Activated CD4-positive, alpha-beta T cell treated with anti-CD3 and anti-CD28 coated beads for 4 hours (primary cell): Measurements from ENCODE around the gene FLT1.

Source experiments
- DNase-seq, 2 donors: peaks; one replicate each; pipeline ENCODE4 v3.0.0-alpha.2; 2020

Gene FLT1

DNA sequence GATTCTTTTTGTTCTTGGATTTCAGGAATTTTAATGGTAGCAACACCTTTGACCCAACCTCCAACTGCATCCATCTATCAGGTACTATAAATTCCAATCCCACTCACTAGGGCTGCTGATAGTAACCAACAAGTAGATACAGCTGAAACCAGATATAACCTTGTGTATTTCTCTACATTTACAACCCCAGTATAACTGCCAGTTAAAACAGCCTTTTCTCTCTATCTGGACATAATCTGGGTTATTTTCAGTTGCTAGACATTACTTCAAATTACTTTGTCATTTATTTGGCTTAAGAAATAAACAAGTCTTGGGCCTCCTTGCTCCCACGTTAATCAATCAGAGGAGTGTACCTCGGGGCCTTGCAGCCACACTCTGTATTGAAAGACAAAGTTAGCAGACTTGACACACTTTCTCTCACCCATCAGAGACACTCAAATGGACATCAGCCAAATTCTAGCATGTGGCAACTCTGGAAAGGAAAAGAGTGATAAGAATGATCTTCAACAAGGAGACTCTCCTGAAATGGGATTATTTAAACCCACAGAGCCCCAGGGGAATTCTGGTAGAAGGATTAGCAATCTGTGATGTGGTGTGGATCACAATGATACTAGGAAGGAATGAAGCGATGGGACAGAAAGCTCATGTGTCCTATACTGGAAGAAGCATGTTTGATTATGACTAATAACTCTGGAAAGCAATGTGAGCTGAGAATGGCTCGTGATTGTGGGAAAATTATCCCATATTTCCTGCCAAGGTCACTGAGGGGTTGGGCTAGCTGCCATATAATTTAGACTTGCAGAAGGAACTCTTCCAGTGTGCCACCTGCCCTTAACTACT is 157.5 kb downstream of the FLT1 start:
- no peak for DNase-seq

DNA sequence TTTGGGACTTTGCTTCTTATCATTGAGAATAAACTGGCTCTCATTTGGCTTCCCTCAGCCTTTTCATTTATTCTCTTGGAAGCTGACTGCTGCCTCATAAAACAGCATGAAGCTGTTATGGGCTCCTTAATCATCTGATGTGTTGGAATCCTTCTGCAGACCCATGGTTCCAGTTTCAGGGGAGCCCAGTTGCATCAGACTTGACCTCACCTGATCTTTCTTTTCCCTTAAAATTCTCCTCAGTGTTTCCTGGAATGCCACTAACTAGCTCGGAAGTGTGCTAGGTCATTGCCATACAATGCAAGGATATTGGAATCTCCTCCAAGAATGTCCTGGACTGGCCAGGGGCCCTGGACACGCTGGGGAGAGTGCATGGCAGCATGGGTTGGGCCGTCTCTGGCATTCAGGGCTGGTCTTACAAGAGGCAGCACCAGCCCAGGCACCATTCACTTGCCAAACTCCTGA is 158.7 kb downstream of the FLT1 start:
- DNase-seq = no peak

DNA sequence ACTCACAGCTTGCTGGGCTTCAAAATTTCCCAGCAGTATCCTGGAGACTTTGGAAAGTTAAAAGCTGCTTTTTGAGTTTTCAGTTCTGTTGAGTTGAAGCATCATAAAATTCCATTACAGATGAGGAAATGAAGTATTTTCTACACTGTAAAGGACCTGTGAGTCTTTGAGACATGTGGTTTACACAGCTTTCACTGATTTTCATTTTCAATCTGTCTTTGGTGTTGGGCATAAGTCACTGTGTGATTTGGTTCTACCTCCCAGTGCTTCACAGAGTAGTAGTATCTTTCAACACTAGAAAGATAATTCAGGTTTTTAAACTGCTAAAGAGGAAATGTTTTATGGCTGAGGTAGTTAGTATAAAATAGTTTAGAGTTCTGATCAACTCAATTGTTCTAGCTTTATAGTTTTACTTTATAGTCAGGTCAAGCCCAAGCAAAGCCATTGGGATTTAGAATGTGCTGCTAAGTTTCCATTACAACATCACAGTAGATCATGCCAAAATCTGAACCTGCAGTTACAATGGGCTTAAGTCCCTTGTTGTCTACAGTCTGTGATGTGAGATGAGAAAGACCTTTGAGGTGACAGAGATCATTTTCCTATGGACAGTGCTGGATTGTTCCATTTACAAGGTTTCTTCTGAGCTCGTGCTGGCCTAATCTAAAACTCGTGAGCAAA is 161.6 kb downstream of the FLT1 start:
- no peak for DNase-seq

DNA sequence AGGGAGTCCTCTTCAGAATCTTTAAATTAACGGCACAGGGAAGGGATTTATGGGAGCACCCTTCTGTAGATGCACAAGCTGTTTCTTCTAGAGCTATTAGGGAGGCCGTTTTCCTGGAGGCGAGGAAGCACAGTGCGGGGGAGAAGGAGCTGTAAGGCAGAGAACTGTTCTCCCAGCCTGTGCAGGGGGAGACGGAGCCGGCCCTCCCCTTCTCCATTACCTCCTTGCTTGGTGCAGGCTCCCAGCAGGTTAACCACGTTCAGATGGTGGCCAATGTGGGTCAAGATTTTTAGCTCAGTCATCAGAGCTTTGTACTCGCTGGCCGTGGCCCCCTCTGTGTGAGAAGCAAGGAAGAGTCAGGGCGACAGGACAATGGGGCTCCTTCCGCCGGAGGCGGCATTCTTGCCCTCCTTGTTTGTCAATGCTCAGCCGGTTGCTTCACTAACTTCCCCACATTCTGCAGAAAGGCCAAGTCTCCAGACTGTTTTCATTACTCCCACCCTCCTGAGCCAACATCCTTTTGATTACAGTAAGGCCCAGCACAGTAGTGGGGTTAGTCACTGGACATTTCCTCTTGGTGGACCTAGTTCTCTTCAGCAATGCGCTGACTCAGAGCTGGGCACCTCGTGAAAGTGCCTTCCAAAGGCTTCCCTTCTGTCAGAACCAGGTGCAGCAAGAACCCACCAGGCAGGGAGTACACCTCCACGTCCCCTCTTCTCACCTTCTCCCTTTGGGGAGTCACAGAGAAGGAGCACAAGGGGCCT is 165.4 kb downstream of the FLT1 start:
- no peak for DNase-seq

DNA sequence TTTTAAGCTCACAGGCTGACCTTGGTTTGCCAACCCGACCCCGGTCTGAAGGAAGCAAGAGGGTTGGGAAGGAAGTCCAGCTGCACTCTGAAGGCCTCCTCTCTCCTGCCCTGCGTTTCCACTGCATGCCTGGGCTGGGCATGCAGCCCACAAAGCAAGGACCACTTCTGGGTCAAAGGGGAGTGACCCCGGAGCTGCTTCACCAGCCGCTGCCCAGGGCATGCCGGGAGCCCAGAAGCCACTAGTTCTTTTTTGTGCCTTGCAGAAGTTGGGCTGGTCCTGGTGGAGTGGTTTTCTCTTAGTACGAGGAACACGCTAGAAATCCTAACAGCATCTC is 166.7 kb downstream of the FLT1 start:
- DNase-seq = no peak

DNA sequence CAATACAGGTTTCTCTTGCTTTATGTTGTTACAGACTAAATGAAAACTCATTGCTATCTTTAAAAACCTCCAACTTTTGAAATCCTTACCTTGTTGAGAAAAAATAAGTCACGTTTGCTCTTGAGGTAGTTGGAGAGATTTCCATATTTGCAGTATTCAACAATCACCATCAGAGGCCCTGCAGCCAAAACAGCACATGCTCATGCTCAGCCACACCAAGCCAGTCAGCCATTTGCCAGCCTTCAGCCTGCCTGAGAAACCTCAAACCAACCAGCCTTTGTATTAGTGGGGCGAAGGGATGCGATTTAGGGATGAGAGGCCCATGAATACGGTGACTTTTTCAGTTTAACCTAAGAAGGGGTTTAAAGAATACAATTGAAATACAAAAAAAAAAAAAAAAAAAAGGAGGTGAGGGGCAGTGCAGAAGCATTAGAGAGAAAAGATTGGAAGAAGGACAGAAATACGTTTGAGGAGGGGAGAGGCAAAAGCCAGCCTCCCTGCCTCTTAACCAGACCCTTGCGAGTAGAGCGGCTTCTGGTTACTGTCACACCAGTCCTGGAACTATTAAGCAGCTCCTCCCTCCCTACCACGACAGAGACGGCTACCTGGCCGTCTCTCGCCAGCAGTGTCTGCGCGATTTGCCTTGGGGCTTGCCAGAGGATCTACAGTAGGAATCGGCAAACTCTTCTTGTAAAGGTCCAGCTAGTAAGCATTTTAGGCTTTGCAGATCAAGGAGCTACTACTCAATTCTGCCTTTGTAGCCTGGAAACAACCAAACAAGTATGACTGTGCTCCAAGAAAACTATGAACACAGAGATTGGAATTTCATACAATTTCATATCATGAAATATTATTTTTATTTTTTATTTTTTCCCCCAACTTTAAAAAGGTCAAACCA is 167.3 kb downstream of the FLT1 start:
- DNase-seq = no peak

DNA sequence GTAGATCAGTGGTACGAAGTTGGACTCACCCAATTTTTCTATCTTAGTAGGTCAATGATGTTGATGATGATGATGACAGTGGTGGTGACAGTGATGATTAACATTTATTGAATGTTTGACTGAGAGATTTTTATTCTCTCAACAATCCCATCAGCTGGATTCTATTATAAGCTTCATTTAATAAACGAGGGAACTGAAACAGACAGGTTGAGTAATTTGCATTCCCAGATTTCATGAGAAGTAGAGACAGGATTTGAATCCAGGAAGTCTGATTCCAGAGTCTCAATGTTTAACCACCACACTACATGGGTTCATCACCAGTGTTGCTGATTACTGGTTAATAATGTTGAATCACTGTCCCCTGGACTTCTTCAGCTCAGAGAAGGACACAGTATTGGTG is 168.9 kb downstream of the FLT1 start:
- no peak for DNase-seq

DNA sequence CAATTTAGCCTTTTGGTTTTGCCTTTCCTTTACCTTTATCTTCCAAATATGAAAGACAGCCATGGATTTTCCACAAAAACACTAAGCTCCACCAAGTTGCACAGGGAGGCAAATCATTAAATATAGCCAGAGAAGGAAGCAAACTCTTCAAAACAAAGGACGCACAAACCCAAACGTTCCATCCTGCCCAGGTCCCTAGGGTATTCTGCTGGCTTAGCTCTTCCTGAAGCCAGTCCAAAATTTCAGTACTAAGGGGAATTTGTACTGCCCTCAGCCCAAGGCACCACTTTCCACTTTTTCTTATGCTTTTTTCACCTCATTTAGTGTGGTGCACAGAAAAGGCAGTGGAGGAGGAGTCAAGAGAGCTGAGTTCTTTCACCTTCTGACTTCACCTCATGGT is 169.9 kb downstream of the FLT1 start:
- no peak for DNase-seq

DNA sequence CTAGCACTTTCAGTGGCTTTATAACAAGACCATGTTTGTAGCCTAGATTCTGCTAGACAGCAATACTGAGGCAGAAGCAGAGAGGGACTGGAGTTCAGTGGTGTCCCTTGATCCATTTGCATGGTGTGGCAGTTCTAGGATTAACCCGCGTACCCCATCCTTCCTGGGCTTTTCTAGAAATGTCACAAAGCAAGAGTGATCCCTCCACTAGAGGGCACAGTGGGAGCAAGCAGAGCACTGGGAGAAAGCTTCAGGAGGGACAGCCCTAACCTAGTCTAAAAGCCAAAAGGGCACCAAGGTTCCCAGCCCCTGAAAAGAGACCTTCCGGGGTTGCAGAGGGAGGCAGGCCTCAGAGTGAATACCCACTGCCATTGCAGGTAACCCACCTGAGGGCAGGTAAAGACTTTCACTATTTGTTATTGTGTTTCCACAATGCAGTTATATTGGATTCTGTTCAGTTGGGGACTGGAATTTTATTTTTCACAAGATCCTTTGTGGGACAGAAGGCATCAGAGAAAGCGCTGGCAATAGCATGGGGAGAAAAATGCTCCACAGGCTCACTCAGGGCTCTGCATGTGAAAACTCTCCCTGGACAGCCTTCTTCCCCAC is 170.6 kb downstream of the FLT1 start:
- peak; percentile 45 to 56 for DNase-seq

DNA sequence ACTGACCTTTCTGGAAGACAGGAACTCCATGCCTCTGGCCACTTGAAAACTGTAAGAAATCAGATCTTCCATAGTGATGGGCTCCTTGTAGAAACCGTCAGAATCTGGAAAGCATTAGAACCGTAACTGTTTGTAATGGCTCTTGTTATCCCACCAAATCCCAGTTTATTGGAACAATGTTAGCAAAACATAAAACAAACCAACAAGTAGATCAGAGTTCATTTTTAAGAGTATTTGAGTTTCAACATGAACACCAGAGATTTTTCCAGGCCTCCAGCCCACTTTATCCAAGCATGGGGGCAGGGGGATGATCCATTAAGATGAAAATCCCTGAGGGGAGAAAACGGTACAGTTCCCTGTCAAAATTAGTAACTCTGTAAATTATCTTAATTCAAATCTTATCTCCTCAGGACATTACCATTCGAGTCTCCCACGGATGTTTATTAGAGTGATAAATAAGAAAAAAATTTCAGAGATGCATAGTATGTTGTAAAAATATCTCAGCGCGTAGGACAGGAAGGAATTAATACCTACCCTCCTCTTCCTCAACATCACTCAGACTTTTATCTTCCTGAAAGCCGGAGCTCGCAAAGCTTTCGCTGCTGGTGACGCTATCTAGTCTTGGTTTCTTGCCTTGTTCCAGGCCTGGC is 172.5 kb downstream of the FLT1 start:
- DNase-seq = no peak

DNA sequence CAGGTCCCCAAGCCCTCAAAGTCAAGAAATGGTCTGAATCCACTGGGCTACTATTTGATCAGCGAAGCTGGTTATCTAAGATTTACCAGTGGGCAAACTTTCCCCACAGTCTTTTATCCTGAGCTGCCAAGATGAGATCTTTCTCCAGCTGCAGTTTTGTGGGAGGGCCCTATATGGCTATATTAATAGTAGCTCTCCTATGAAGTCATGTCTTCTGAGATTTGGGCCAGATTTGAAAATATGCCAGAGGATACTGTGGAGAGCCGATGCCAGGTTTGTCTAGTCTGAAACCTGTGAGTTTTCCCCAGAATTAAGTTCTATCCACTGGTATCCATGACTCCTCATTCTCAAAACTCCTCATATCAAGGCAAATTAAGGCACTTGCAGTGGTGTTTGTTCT is 173.2 kb downstream of the FLT1 start:
- DNase-seq = no peak

DNA sequence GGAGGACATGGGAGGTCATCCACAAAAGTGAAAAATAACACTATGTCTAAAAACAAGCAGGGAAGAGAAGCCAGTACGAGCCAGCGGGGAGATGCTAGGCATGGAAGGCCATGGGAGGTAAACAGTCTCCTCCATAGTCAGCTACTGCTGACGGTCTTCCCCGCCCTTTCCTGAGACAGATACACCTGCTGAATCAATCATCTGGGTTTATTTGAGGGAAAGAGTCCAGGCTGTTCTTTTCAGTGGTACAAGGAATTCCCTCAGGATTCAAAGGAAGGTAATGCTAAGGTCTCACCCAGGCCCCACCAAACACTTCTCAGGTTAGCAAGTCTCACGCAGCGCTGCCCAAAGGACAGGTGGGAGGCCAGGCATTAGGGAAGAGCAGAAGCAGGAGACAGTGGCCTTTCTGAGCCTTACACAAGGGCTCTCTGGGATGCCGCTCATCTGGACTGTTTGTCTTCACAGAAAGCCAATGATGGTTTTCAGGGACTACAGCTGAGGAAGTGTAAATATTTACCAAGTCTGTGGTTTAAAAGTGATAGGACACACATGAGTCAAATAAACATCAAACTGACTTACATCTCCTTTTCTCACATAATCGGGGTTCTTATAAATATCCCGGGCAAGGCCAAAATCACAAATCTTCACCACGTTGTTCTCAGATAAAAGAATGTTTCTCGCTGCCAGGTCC is 173.9 kb downstream of the FLT1 start:
- DNase-seq = no peak

DNA sequence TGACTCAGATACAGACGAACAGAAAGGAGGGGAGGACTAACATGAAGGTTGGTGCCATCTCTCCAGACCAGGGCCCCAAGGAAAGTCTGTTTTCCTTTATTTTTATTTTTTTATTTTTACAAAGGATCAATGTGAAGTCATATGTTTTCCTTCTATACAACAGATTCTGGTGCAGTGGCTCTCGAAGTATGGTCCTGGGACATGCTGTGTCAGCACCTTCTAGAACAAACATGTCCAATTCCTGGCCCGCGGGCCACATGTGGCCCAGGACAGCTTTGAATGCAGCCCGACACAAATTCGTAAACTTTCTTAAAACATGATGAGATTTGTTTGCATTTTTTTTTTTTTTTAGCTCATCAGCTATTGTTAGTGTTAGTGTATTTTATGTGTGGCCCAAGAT is 174.7 kb downstream of the FLT1 start:
- DNase-seq = no peak

DNA sequence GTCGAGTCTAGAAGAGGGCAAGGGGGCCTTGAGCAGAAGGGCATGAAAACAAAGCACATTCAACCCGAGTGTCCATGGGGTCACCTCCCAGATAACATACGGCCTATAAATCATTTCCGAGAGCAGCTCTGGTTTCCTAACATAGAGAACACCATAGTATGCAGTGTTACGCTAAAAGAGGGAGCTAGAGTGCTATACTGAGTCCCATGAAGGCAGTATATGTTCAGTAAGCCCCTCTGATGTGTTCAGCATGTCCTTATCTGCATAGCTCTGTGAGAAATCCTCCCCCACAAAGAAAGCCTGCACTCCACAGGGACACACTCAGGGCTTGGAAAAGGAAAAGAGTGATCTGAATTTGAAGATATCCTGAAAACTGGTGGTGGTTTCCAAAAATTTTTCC is 175.4 kb downstream of the FLT1 start:
- DNase-seq = no peak

DNA sequence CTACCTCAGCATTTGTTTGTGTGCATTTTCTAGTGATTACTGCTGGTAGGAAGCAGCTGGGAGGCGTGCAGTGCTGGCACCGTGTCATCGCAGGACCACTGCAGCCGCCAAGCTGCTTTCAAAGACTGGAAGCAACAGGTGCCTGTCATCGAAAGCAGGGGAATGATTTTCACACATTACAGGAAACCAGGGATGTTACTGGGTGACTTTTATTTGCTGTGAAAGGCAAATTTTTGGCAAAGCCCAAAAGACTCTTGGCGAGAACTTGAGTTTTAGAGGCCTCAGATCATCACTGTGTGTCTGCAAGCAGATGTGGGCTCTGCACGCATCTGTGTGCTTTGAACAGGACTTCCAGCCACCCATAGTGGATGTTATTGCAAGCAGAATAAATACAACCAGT is 176.4 kb downstream of the FLT1 start:
- no peak for DNase-seq

DNA sequence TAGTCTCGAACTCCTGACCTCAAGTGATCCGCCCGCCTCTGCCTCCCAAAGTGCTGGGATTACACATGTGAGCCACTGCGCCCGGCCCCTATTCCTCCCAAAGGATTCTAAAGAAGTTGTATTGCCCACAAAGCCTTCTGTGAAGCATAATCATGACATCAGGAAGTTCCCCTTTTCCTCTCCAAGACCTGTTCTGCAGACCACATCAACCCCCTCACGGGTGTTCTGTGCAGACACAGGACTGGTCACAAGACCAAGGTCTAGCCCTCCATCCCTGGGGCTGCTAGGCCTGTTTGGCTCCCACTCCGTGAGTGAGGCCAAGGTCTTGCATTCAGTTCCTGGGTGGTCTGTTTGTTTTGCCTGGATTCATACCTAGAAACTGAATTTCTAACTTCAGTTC is 178.1 kb downstream of the FLT1 start:
- no peak for DNase-seq

DNA sequence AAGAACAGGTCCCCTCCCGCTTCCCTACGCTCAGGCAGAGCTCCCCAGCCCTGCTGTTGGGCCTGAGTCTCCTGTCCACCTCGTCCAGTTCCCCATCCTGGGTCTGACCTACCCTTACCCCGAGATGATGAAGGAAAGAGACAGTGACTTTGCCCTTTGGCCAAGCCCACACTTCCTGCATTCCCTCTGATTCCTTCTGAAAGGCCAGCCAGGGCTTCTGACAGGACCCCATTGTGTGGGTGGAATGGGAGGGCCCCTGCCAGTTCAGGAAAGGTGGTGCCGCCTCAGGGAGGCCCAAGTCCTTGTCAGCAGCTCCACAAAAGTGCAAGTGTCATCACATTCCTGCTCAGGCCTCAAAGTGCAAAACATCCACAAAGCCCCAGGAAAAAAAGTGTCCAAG is 178.8 kb downstream of the FLT1 start:
- DNase-seq = no peak

DNA sequence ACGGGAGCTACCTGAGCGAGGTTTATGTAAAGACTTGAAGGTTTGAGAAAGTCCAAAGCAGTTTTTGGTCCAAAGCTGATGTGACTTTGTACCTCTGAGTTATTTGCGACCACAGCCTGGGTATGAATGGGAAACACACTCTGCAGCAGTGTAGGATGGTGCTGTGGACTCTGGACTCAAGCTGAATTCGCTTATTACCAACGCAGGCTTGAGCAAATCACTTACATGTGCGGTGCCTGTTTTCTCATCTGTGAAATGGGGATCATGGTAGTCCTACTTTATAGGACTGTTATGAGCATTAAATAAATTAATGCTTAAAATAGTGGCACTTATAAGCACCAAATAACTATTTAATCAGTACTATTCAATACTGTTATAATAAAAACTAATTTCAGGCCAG is 180.0 kb downstream of the FLT1 start:
- no peak for DNase-seq

DNA sequence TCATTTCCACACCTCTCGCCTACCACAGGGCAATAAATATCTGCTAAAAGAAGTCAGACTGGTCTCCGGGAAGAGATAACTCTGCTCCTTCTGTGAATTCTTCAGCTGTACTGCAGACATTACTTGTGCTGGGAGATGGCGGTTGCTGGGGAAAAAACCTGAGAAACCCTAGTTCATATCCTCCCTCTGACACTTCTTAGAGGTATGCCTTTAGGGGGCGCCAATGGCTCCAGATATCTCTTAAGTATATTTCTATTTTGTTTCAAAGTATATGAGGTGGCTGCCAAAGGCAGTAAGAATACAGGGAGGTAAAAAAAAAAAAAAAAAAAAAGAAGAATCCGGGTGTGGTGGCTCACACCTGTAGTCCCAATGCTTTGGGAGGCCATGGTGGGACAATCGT is 181.3 kb downstream of the FLT1 start:
- DNase-seq = no peak

DNA sequence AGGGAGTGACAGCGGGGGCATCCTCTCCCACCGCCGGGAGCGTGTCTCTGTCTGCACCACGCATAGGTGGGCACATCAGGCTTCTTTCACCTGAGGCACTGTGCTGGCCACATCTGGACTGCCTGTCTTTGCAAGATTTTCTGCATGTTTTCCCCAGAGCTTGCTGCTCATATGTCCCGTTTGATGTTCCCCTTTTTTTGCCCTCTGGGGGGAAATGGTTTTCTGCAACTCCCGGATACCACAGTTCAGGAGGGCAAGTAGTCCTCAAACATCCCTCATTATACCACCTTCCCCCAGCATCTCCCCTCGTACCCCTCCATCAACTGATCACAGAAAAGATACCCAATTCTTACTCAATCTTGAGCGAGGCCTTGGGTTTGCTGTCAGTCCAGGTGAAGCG is 188.6 kb downstream of the FLT1 start:
- no peak for DNase-seq

DNA sequence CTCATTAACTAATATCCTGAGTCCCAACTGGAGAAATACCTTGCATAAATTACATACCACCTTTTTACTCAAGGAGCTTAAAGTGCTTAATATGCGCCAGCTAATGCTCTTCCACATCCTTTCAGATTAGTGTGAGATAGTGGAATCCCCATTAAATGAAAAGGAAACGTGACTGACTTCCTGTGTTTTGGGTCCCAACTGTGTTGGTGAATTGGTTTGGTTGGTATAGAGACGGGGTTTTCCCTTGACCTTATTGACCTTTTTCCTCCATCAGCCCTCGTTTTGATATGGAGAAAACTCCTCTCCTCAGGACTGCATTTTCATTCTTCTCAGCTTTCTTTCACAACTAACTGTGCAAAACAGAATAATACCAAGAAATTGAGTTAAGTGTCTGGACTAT is 193.1 kb downstream of the FLT1 start:
- no peak for DNase-seq
